ENCODE measurements around the gene LRIG3. TPM values are rescaled to one million over a fixed set of nuclear protein-coding genes. Genes with fewer than 3 reads are reported as not detected.

LRIG3 gene
- polyA plus RNA-seq, 1 donor from 2014 or later, result 0.22 TPM

DNA sequence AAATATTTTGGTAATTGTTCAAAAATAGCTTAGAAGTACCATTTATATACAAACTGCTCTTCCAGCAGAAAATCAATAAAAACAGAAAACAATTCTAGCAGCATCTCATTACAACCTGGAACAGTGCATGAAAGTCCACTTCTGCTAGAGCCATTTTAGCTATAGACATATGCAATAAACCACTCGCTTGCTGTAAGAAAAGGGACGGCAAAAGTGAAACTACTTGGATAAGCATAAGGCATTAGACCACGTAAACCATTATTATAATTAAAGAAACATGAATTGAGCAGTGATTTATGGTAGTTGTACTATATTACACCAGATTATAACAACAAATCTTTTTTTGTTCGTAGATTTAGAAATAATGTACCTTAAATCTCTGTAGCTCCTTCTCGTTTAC lies 48.7 kb downstream of the LRIG3 start:
- H3K9ac ChIP-seq (ENCODE audit: low read length), result no peak overlapping the region
- no peaks in the 10 kb centered on the region for H3K9me3 ChIP-seq (ENCODE audit: low read length)
- no peaks in the 10 kb centered on the region for H3K79me2 ChIP-seq (replicated peaks; ENCODE audit: insufficient read depth, low read length)
- no peak overlapping the region for H3K4me2 ChIP-seq (ENCODE audit: low read length)
- H3K4me3 ChIP-seq (ENCODE audit: low read length), result no peak overlapping the region
- H3K27ac ChIP-seq (ENCODE audit: low read length), result no peak overlapping the region
- no peaks in the 10 kb centered on the region for H3K36me3 ChIP-seq (ENCODE audit: insufficient read depth, low read length)
- H3F3A ChIP-seq (ENCODE audit: insufficient read depth, low read length, poor library complexity, severe bottlenecking), result no peaks in the 10 kb centered on the region
- no peaks in the 10 kb centered on the region for H3K27me3 ChIP-seq (ENCODE audit: insufficient read depth, low read depth, low read length)
- no peaks in the 10 kb centered on the region for H3K9me2 ChIP-seq (ENCODE audit: insufficient read depth, low read length)
- no peak overlapping the region for H2AFZ ChIP-seq (ENCODE audit: low read depth, low read length)
- H4K20me1 ChIP-seq (ENCODE audit: insufficient read depth), result no peaks in the 10 kb centered on the region
- no peak for TF ChIP-seq RAD21 (conservative IDR thresholded peaks at IDR 0.05)
- no peak for TF ChIP-seq MXI1 (conservative IDR thresholded peaks at IDR 0.05; ENCODE audit: poor library complexity, severe bottlenecking)
- TF ChIP-seq TAF1 (IDR thresholded peaks at IDR 0.05; ENCODE audit: low read depth), result no peak
- no peak for TF ChIP-seq POLR2AphosphoS5 (IDR thresholded peaks at IDR 0.05)
- no peak for TF ChIP-seq EZH2 (IDR thresholded peaks at IDR 0.05; ENCODE audit: borderline replicate concordance, insufficient read depth, low read length, poor library complexity, severe bottlenecking)
- TF ChIP-seq, protein P1, sequence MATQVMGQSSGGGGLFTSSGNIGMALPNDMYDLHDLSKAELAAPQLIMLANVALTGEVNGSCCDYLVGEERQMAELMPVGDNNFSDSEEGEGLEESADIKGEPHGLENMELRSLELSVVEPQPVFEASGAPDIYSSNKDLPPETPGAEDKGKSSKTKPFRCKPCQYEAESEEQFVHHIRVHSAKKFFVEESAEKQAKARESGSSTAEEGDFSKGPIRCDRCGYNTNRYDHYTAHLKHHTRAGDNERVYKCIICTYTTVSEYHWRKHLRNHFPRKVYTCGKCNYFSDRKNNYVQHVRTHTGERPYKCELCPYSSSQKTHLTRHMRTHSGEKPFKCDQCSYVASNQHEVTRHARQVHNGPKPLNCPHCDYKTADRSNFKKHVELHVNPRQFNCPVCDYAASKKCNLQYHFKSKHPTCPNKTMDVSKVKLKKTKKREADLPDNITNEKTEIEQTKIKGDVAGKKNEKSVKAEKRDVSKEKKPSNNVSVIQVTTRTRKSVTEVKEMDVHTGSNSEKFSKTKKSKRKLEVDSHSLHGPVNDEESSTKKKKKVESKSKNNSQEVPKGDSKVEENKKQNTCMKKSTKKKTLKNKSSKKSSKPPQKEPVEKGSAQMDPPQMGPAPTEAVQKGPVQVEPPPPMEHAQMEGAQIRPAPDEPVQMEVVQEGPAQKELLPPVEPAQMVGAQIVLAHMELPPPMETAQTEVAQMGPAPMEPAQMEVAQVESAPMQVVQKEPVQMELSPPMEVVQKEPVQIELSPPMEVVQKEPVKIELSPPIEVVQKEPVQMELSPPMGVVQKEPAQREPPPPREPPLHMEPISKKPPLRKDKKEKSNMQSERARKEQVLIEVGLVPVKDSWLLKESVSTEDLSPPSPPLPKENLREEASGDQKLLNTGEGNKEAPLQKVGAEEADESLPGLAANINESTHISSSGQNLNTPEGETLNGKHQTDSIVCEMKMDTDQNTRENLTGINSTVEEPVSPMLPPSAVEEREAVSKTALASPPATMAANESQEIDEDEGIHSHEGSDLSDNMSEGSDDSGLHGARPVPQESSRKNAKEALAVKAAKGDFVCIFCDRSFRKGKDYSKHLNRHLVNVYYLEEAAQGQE (IDR thresholded peaks at IDR 0.05; ENCODE audit: borderline replicate concordance), result no peak
- TF ChIP-seq, protein P2, sequence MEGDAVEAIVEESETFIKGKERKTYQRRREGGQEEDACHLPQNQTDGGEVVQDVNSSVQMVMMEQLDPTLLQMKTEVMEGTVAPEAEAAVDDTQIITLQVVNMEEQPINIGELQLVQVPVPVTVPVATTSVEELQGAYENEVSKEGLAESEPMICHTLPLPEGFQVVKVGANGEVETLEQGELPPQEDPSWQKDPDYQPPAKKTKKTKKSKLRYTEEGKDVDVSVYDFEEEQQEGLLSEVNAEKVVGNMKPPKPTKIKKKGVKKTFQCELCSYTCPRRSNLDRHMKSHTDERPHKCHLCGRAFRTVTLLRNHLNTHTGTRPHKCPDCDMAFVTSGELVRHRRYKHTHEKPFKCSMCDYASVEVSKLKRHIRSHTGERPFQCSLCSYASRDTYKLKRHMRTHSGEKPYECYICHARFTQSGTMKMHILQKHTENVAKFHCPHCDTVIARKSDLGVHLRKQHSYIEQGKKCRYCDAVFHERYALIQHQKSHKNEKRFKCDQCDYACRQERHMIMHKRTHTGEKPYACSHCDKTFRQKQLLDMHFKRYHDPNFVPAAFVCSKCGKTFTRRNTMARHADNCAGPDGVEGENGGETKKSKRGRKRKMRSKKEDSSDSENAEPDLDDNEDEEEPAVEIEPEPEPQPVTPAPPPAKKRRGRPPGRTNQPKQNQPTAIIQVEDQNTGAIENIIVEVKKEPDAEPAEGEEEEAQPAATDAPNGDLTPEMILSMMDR (IDR thresholded peaks at IDR 0.05; ENCODE audit: poor library complexity, severe bottlenecking), result no peak

DNA sequence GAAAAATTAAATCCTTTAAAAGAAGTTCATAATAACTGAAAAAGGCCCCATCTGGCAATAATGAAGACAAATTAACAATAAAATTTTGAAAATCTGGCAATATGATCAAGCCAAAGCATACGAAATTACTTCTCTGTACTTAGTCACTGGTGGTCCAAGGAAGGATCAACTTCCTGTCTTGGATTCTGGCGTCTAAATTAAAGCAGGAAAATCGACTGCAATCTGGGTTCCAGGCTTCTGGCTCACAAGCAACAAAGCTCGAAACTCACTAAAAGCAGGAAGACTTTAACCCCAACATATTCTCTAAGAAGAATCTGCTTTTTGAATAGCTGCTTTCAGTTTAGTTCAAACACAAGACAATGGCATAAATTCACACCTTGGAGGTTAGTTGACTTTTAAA lies 49.7 kb downstream of the LRIG3 start:
- H3K9me3 ChIP-seq (ENCODE audit: low read length), result no peaks in the 10 kb centered on the region
- no peaks in the 10 kb centered on the region for H3K36me3 ChIP-seq (ENCODE audit: insufficient read depth, low read length)
- H3K9ac ChIP-seq (ENCODE audit: low read length), result no peak overlapping the region
- H3F3A ChIP-seq (ENCODE audit: insufficient read depth, low read length, poor library complexity, severe bottlenecking), result no peaks in the 10 kb centered on the region
- no peaks in the 10 kb centered on the region for H3K27me3 ChIP-seq (ENCODE audit: insufficient read depth, low read depth, low read length)
- H4K20me1 ChIP-seq (ENCODE audit: insufficient read depth), result no peaks in the 10 kb centered on the region
- no peak overlapping the region for H2AFZ ChIP-seq (ENCODE audit: low read depth, low read length)
- no peak overlapping the region for H3K4me3 ChIP-seq (ENCODE audit: low read length)
- no peaks in the 10 kb centered on the region for H3K79me2 ChIP-seq (replicated peaks; ENCODE audit: insufficient read depth, low read length)
- no peak overlapping the region for H3K4me2 ChIP-seq (ENCODE audit: low read length)
- H3K9me2 ChIP-seq (ENCODE audit: insufficient read depth, low read length), result no peaks in the 10 kb centered on the region
- H3K27ac ChIP-seq (ENCODE audit: low read length), result no peak overlapping the region
- TF ChIP-seq EP300 (conservative IDR thresholded peaks at IDR 0.05; ENCODE audit: poor library complexity, severe bottlenecking), result no peak
- TF ChIP-seq EZH2 (IDR thresholded peaks at IDR 0.05; ENCODE audit: borderline replicate concordance, insufficient read depth, low read length, poor library complexity, severe bottlenecking), result no peak
- TF ChIP-seq, protein P2 (IDR thresholded peaks at IDR 0.05; ENCODE audit: poor library complexity, severe bottlenecking), result no peak
- TF ChIP-seq RAD21 (conservative IDR thresholded peaks at IDR 0.05), result no peak
- no peak for TF ChIP-seq TAF1 (IDR thresholded peaks at IDR 0.05; ENCODE audit: low read depth)
- no peak for TF ChIP-seq POLR2AphosphoS5 (IDR thresholded peaks at IDR 0.05)
- no peak for TF ChIP-seq SMC3 (conservative IDR thresholded peaks at IDR 0.05; ENCODE audit: poor library complexity)
- TF ChIP-seq, protein P1 (IDR thresholded peaks at IDR 0.05; ENCODE audit: borderline replicate concordance), result no peak
- TF ChIP-seq MXI1 (conservative IDR thresholded peaks at IDR 0.05; ENCODE audit: poor library complexity, severe bottlenecking), result no peak
